Upper lobe of right lung (tissue), 1 donor: ENCODE results near the gene ADAMTS16. TPM values are rescaled to one million over a fixed set of nuclear protein-coding genes. Genes with fewer than 3 reads are reported as not detected.
A peak's percentile ranks its signal among the peaks of the same experiment; 100 is the strongest.

ENCODE experiments used
- ATAC-seq: fragments of 200-7000 bp; cut with Tn5 transposase; one replicate; pipeline ENCODE4 v1.9.1; 2020; ENCODE audit warnings: mild to moderate bottlenecking, moderate library complexity
- DNase-seq: peaks from one replicate; pipeline ENCODE4 v3.0.0-alpha.2; 2020
- H3K27ac ChIP-seq: fragments of 200-600 bp; one replicate; pipeline ENCODE4 v1.8.0; 2022
- H3K27me3 ChIP-seq: fragments of 200-600 bp; one replicate; pipeline ENCODE4 v1.8.0; 2022; ENCODE audit warnings: mild to moderate bottlenecking
- H3K36me3 ChIP-seq: fragments of 200-600 bp; one replicate; pipeline ENCODE4 v1.8.0; 2022
- H3K4me1 ChIP-seq: fragments of 200-600 bp; one replicate; pipeline ENCODE4 v1.8.0; 2022
- H3K4me3 ChIP-seq: fragments of 200-600 bp; one replicate; pipeline ENCODE4 v1.8.0; 2022; ENCODE audit warnings: mild to moderate bottlenecking
- H3K9me3 ChIP-seq: fragments of 200-600 bp; one replicate; pipeline ENCODE4 v1.8.0; 2022
- CTCF ChIP-seq: fragments of 200-600 bp; IDR thresholded peaks from one replicate; pipeline ENCODE4 v1.8.0; 2022; ENCODE audit warnings: antibody characterized with exemption
- intact Hi-C: fragments of 100-400 bp; cut with DNase I; formaldehyde crosslinking; loops from one replicate; pipeline ENCODE4 v1.11.0; 2022
- total RNA-seq: library from RNA; stranded (reverse); fragmentation: NEBNext Ultra II Directional; extraction: Animal tissue kit (Norgen Biotek cat#: 25700); gene quantifications from one replicate; pipeline ENCODE4 v1.2.1, GENCODE V29; 2021
- donor health status: DM: no; HTN: yes; CAD: no; lungs with severe emphysema.

Gene ADAMTS16
- total RNA-seq, 1 donor from 2014 or later = 0.26 TPM

GRCh38 chr5:5343568-5343967, 203.4 kb downstream of the ADAMTS16 start:
- TF ChIP-seq CTCF = no peak
- no peaks in the 10 kb centered on the region for H3K27me3 ChIP-seq
- ATAC-seq (no peak), DNase-seq (no peak)
- H3K9me3 ChIP-seq = no peaks in the 10 kb centered on the region
- no peak overlapping the region for H3K4me3 ChIP-seq
- H3K36me3 ChIP-seq = no peaks in the 10 kb centered on the region
- peaks cover 2% of the 10 kb centered on the region for H3K4me1 ChIP-seq
- intact Hi-C loops = no loop called here
- H3K27ac ChIP-seq = no peak overlapping the region

GRCh38 chr5:5344051-5344571, 204.0 kb downstream of the ADAMTS16 start:
- DNase-seq = no peak
- Histone ChIP-seq H3K4me1 (peaks cover 2% of the 10 kb centered on the region), H3K27ac (no peak overlapping the region), H3K4me3 (no peak overlapping the region), H3K27me3 (no peaks in the 10 kb centered on the region), H3K9me3 (no peaks in the 10 kb centered on the region), H3K36me3 (no peaks in the 10 kb centered on the region)
- intact Hi-C loops = no loop called here
- no peak for TF ChIP-seq CTCF
- ATAC-seq = no peak

- no peak for DNase-seq
- Histone ChIP-seq H3K27ac (no peak overlapping the region), H3K36me3 (no peaks in the 10 kb centered on the region), H3K9me3 (no peaks in the 10 kb centered on the region), H3K27me3 (no peaks in the 10 kb centered on the region), H3K4me1 (peaks cover 2% of the 10 kb centered on the region), H3K4me3 (no peak overlapping the region)
- no peak for TF ChIP-seq CTCF
- ATAC-seq = no peak
- intact Hi-C loops = no loop called here
Measured at GRCh38 chr5:5344606-5345005, 204.5 kb downstream of the ADAMTS16 start.

GRCh38 chr5:5347442-5347841, 207.3 kb downstream of the ADAMTS16 start:
- Histone ChIP-seq H3K9me3 (no peaks in the 10 kb centered on the region), H3K27me3 (no peaks in the 10 kb centered on the region), H3K36me3 (no peaks in the 10 kb centered on the region), H3K4me1 (no peaks in the 10 kb centered on the region), H3K4me3 (no peak overlapping the region), H3K27ac (no peak overlapping the region)
- intact Hi-C loops = no loop called here
- DNase-seq (no peak), ATAC-seq (no peak)
- no peak for TF ChIP-seq CTCF

GRCh38 chr5:5348135-5348534, 208.0 kb downstream of the ADAMTS16 start:
- Histone ChIP-seq H3K9me3 (no peaks in the 10 kb centered on the region), H3K4me3 (no peak overlapping the region), H3K27me3 (no peaks in the 10 kb centered on the region), H3K4me1 (no peaks in the 10 kb centered on the region), H3K27ac (no peak overlapping the region), H3K36me3 (no peaks in the 10 kb centered on the region)
- no peak for DNase-seq
- peak; percentile 32 for ATAC-seq
- intact Hi-C loops = no loop called here
- TF ChIP-seq CTCF = no peak

- no peak for ATAC-seq
- no peak overlapping the region for H3K27ac ChIP-seq
- H3K9me3 ChIP-seq = no peaks in the 10 kb centered on the region
- no peak for TF ChIP-seq CTCF
- DNase-seq = no peak
- no peaks in the 10 kb centered on the region for H3K4me1 ChIP-seq
- H3K4me3 ChIP-seq = no peak overlapping the region
- intact Hi-C loops = no loop called here
- no peaks in the 10 kb centered on the region for H3K36me3 ChIP-seq
- no peaks in the 10 kb centered on the region for H3K27me3 ChIP-seq
Measured at GRCh38 chr5:5348576-5348975, 208.4 kb downstream of the ADAMTS16 start.
